Activated T-helper 1 cell treated with anti-CD3 and anti-CD28 coated beads, Interleukin-2, amount 50 U/mL, for 16 hours (primary cell): ENCODE data around the gene PIN4.
"Not testable (repeated sequence)": the region's sequence is repeated elsewhere in the genome, so short reads cannot be mapped to it uniquely, and the experiment has no call there.

ENCODE experiments used
- DNase-seq, 2 donors: peaks; one replicate each; pipeline ENCODE4 v3.0.0-alpha.2; 2020; ENCODE audit warnings: low read depth in 1 of 2, low spot score in 1 of 2

Gene PIN4

DNA sequence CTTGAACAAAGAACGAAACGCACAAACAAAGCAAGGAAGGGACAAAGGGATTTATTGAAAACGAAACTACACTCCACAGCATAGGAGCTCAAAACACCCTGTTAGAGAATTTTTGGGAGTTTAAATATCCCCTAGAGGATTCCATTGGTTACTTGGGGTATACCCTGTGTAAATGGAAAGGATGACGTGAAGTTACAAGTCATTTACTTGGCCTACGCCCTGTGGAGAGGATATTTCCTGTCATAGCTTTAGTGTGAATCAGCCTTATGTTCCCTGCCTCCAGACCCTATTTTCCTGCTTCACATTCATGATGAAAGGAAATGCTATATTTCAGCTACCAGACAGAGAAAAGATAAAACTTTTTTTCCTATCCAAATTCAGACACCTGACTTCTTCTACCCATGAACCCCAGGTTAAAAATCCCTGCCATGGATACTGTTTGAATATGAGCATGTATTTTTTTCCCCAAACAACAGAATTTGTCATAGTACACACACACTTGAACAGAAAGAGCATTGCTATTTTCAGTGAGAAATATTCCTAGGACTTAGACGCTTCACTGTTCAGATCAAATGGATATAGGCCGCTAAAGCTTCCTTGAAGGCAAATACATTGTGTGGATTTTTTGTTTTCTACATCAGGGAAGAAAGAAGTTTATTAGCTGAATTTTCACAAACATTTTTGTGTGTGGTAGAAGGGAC, 20.4 kb downstream of the PIN4 start:
- DNase-seq, result no peak

DNA sequence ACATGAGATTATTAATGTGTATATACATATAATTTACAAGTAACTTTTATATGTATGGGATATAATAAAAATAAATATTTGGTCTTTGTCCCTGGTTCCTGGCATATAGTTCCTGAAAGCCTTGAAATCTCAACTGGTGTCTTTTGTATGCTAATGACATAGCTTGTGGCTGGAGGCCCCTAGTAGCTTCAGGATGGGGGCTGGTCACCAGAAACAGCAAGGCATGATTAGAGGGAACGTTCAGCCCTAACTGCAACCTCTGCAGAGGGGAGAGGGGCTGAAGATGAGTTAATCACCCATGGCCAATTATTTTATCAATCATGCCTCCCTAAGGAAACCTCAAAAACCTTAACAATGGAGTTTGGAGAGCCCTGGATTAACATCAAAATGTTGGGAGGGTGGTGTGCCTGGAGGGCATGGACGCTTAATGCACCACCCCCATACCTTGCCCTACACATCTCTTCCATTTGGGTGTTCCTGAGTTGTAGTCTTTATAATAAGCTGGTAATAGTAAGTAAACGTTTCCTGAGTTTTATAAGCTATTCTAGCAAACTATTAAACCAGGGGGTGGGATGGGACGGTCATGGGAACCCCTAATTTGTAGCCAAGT, 21.3 kb downstream of the PIN4 start:
- DNase-seq, result no peak

DNA sequence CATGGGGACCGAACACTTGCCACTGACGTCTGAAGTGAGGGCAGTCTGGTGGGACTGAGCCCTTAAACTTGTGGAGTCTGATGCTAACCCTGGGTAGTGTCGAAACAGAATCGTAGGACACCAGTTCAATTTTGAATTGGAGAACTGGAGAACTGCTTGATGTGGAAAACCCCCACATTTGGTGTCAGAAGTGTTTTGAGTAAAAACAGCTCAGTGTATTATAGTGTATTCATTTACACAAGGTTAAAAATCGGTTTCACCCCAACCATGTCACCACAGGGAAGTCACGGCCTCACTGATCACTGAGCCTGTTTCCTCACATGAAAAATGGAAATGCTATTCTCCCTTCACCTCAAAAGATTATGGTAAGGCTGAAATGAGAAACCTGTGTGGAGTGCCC, 21.9 kb downstream of the PIN4 start:
- no peak for DNase-seq

DNA sequence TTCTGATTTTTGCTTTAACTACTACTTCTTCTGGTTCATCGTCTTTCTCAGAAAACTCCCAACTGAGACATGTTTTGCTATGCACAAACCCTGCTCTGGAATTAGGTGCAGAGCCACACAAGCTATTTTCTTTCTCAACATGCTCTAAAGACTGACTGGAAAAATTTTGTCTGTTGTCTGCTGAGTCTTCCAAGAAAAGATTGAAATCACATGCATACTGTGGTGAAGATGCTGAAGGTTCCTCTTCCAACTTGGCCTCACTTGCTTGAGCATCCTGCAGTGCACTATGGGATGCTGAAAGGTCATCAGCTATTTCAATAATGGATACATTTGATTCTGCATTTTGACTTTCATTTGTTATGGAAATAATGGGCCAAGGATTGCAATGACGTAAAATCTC, 24.1 kb downstream of the PIN4 start:
- DNase-seq, result no peak

DNA sequence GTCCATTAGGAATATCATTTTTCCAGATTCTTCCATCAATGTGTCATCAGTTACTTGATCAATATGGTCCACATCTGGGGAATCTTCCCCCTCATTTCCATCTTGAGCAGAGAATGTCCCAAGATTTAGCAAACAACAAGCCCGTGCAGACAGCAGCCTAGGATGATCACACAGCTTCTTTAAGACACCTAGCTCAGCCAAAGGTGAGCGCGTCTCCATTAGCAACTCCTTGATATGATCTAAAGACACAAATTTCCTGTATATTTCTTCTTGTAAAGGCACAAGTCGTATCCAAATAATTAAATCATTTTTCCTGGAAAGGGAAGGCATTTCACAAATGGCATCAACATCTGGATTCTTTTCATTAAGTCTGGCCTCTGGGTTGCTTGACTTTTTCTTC, 25.8 kb downstream of the PIN4 start:
- DNase-seq, result no peak

DNA sequence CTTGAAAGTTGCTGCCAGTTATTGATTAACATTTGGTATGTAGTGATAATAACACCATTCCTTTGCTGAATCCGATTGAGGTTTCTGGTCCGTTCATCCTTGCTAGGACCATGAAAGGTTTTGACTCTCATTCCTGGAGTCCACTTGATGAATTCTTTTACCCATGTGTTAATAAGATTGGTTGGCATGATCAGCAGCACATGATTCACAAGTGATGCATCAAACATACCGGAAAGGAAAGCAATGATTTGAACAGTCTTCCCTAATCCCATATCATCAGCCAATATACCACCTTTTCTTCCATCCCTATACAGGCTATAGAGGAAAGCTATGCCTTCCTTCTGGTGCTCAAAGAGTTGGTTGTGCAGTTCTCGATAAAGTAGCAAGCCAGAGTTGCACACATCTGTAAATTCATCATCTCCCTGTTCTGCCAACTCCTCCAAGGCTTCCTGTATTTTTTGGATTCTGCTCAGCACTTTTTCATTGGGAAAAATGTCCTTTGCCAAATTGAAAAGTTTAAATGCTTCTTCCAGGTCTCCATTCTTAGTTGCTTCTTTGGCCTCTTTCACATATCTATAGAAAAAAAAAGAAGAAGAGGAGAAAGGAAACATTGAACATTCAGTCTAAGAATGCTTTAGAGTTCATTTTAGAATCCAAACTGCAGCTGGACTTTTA, 26.7 kb downstream of the PIN4 start:
- DNase-seq, result no peak

DNA sequence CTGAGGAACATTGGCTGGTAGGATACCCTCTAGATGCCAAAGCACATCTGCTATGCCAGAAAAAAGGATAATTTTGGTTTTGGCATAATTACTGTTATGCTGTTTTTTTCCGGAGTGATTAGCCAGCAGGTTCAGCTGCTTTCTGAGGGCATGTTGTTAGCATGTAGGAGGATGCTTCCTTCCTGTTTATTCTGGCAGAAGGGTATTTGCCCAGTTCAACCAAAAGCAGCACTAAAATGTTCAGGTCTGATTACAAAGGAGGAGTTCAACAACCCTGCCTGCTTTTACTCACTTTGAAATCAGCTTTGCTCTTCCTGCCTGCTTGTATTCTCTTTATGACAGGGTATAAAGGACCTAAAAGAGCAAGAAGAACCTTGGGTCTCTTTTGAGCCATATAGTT, 35.4 kb downstream of the PIN4 start:
- no peak for DNase-seq

DNA sequence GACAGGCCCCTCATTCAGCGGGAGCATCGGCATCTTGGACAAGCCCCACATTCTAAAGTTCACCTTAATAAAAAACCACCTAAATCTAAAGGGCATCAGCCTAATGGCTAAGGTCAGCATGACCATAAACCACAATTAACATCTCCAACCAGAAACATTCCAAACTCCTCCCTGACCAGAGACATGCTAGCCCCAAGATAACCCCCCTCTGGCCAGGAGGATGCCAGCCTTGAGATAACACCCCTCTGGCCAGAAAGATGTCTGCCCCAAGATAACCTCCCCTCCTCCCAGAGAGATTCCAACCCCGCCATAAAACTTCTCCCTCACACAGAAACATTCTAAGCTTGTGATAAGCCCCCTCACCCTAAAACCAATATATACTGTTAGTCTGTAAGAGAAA, 38.8 kb downstream of the PIN4 start:
- DNase-seq, result not testable (repeated sequence)

DNA sequence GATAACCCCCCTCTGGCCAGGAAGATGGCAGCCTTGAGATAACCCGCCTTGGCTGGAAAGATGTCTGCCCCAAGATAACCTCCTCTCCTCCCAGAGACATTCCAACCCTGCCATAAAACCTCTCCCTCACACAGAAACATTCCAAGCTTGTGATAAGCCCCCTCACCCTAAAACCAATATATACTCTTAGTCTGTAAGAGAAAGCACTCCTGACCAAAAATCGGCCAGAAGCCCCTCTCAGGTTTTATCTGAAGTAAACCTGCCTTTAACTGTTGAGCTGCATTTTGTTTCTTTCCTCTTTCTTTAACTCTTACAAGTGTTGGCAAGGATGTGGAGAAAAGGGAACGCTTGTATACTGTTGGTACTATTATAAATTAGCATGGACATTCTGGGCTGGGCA, 48.7 kb downstream of the PIN4 start:
- DNase-seq, result no peak

DNA sequence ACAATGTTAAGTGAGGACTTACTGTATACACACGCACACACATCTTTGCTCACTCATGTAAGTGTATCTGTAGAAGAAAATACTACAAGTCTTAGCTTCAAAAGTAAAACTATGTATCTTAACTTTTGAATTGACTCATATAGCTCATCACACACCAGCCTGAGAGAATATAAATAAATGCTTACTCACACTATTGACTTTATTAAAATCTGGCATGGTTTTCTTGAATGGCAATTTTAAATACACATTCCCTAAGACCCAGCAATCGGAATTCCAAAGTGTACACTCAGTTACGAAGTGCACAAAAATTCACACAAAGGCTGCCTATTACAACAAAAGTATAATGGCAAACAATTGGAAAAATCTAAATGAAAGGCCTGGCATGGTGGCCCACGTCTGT, 55.3 kb downstream of the PIN4 start:
- DNase-seq, result no peak

DNA sequence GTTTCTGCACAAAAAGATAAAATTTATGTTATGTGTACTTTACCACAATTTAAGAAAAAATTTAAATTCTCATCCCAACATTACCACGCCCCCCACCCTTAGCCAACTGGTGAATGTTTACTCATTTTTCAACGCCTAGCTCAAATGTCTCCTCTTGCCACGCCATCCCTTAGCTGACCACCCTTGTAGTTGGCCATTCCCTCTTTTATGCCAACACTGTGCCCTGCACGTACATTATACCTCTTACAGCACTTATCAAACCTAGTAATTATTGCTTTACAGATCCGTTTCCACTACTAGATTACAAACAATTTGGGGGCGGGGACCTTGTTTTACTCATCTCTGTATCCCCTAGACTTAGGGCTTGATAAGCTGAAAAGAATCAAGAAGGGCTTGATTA, 56.6 kb downstream of the PIN4 start:
- DNase-seq, result no peak

DNA sequence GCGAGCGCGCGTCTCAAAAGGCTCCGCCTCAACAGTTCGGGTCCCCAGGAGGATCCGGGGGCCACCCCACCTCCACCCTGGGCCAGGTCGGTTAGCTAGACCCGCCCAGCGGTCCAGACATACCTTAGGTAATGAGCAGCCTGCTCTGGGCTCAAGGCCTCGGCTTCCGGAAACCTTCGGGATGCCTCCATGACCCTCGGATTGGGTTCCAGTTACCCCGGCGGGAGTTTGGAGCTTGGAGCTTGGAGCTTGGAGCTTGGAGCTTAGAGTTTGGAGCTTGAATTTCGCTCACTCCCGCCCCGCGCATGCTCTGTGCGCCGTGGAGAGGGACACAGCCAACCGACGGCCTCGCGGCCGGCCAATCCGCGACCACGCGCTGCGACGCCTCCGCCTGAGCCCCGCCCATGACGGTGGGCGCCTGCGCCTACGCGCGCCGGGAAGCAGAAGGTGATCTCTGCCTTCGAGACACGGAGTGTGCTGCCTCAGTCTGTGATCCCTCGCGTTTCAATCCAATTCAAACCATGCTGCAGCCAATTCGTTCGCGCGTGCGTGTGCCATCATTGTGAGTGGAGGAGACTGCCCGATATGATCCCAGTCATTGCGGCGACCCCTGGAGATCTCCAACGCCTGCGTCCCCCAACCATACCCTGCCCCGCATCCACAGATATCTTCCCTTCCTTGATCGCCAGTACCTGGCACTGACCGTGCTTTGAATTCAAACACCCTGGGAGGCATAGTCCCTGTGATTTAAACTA, 57.3 kb downstream of the PIN4 start, which contains the start of gene ERCC6L:
Gene ERCC6L, minus strand, starts transcription at position 307 of the 755 bp plus-strand sequence. Its CDS starts 116 bp downstream, at position 191.
- peak; percentile 59 to 73 for DNase-seq

DNA sequence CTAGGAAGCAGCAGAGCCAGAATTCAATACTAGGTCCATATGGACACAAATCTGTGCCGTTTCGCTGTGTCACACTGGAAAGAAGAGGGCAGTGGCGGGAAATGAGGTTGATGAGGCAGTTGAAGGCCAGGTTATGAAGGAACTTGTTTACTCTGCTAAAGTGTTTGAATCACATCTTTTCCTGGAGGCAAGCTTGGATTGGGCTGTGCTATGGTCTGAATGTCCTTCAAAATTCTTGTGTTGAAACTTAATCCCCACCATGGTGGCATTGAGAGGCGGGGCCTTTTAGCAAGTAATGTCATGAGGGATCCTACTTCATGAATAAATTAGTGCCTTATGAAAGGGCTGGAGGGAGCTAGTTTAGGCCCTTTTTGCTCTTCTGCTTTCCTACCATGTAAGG, 59.4 kb downstream of the PIN4 start:
- DNase-seq, result no peak

DNA sequence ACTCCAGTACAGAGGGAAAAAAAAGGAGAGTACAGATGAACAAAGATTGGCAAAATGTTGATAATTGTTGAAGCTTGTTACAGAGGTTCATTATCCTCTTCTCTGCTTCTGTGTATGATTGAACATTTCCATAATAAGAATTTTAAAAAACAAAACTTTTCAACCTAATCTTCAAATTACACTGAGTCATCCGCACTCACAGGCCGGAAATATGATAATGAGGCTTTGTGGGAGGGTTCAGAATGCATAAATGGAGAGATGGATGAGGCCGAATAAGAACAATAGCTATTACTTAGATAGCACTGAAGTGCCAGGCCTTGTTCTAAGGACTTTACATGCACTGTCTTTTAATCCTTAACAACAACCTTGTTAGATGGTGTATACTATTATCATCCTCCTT, 61.9 kb downstream of the PIN4 start:
- no peak for DNase-seq

DNA sequence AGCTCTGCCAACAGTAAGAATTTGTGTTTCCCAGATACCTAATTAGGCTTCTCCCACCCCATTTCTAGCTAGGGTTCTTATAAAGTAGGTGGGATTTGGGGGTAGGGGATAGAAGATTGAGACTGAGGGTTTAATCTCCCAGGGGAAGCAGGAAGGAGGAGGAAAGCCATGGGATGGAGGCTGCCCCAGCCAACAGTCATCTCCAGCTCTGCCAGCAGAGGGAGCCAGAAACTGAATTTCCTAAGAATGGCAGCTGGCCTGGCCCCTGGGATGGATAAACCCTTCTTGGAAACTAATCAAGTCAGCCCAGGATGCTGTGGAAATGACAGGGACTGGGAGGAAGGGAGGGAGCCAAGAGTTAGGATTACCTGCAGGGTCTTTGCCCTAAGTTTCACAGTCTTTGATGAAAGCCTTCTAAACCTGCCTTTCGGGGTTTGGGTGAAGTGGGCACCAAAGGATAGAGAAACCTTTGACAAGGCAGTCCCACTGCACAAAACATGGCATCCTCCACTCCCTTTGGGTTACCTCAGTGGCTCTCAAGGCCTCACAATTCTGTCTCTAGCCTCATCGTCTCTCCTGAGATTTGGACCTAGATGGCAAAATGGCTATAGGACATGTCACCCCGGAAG, 64.0 kb downstream of the PIN4 start:
- no peak for DNase-seq

DNA sequence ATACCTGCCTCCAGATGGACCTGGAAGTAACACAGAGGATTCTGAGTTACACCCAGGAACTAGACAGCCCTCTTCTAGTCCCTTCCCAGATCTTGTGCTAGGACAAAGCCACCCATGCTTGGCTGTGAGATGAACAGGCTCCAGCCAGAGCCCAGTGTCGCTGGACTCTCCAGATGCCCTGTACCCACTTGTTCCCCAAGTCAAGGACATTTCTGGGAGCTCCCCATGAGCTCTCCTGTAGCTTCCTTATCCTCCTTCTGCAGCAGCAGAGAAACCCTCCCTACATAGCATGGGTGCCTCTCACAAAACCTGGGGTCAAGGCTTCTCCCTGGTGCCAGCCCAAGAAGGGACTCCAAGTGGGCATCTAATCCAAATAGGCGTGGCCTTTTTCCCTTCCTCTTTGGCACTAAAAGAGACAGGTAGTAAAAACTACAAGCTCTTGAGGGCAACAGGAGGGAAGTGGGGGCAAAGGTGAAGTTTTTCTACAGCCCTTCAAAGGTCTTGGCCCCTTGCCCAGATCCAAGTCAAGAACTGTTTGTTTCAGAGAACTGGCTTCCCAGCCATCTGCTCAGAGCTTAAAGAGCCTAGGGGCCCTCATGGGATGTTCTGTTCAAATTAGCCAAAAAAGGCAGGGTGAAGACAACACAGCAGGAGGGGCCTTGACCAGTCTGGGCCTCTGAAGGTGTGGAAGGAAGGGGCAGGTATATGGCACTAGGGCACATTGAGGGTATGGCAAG, 65.8 kb downstream of the PIN4 start:
- DNase-seq, result no peak
